ACHN (cell line): Measurements from ENCODE around the gene CACNA1F.

Source experiments
- DNase-seq: peaks from one replicate; pipeline ENCODE4 v3.0.0-alpha.2; 2015
- in situ Hi-C: cut with HindIII; loops from 2 replicates; pipeline ENCODE4 v1.10.0; 2017; ENCODE audit warnings: low sequenced_read_pairs, low pct_ligation_motif_present, low pct_unique_long_range_greater_than_20kb

The CACNA1F gene

DNA sequence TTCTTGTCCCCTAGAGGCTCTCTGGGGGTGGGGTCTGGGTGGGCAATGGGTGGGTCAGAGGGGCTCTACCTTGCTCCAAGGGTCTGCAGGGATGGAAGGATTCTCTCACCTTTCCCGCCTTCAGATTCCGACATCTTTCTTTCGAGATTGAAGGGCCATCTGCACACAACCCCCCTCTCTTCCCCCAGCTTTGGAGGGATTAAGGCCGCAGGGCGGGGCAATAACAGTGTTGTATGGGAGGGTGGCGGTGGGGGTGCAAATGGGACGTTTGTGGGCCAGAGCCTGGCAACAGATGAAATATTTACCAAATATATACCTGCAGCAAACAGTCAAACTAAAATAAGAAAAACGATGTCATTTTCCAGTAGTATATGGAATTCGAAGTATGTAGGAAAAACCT lies at the start of gene CACNA1F:
Gene CACNA1F, minus strand, starts transcription at position 165 of the 400 bp plus-strand sequence. Its CDS starts 31 bp downstream, at position 134.
- in situ Hi-C loops: no loop called here
- no peak for DNase-seq

DNA sequence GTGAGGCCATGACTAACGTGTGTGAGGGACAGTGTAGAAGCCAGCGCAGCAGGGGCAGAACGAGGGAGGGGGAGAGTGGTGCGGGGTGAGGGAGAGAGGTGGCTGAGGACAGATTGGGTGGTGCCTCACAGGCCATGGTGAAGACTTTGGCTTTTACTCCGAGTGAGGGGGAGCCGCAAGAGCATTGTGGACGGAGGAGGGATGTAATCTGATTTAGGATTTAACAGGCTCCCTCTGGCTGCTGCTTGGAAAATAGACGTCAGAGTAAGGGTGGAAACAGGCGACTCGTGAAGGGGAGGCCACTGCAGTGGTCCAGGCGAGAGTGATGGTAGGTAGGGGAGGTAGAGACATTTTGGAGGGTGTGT lies 49.5 kb upstream of the CACNA1F start:
- no peak for DNase-seq
- in situ Hi-C loops: no loop called here

DNA sequence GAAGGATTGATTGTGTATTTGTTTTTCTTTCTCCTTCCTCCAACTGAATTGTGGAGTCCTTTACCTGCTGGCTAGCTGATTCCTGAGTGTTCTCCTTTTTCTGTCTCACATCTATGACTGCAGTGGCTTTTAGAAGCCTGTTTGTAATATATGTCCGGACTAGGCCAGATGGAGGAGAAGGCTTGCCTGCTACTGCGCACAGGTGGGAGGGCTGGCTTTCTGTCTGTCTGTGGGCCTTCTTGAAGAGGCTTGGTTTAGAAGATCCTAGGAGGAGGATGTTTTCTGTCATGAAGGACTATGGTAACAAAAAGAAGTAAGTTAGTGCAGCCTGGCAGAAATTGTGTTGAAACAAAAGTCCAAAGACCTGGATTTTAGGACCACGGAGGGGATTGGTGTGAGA lies 44.9 kb upstream of the CACNA1F start:
- in situ Hi-C loops: no loop called here
- no peak for DNase-seq

DNA sequence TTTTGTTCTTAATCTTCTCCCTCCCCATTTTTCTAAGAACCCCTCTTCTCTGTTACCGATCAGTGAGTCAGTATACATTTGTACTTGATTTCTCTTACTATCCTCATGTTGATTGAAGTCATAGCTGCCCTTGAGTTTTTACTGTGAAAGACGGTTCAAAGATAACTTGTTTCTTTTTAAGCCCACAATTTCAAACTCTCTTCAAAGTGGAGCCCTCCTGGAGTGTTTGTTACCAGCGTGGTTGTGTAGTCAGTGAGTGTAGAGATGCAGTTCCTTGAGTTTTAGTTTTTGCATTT lies 44.3 kb upstream of the CACNA1F start:
- in situ Hi-C loops: no loop called here
- no peak for DNase-seq

DNA sequence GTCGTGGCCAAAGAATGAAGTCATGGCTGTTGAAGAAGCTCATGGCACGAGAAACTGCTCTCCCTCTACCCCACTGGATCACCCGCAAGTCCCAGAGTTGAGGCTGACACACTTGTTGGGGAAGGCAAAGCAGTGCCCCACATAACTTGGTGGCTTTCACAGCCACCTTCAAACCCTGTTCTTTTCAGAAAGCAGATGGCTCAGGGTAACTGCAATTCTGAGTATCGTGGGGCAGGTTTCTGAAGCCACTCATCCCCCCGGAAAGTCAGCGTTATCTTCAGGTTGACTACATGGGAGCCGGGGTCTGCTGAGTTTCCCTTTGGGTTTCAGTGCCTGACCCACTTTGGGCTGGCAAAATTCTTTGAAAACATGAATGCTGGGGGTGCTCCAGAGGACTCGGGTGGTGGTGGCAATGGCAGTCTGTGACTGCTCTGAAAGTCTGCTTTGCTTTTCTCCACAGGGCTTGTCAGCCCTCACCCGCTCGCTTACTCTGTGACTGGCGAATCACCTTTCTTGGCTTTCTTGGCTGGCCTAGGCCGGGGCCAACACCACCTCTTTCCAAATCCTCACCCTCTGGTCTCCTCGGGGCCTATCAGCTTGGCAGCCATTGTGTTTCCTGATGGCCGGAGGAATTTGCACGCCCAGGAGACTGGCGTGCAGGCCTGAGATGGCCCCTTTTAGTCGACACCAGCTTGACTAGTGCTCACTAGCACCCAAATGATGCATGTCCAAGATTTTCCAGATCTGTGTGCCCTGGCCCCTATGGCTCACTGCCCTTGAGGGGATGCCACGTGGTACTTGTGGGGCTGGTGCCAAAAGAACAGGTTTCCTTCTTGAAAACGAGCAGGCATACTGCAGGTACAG lies 43.8 kb upstream of the CACNA1F start:
- in situ Hi-C loops: no loop called here
- no peak for DNase-seq

DNA sequence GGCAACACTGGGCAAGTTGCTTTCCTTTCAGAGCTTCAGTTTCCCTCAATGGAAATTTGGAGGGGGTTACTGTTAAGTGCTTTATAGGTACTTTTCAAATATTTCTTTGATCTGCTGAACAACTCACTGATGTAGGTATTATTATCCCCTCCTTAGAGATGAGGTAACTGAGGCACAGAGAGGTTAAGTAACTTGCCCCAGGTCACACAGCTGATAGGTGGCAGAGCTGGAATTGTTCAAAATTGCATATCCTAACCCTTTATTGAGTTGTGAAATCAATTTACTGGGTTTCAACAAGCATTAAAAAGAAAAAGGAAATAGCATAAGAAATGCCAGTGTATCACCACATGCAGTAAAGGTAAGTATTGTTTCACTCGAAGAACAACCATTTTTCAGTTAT lies 43.1 kb upstream of the CACNA1F start:
- in situ Hi-C loops: no loop called here

DNA sequence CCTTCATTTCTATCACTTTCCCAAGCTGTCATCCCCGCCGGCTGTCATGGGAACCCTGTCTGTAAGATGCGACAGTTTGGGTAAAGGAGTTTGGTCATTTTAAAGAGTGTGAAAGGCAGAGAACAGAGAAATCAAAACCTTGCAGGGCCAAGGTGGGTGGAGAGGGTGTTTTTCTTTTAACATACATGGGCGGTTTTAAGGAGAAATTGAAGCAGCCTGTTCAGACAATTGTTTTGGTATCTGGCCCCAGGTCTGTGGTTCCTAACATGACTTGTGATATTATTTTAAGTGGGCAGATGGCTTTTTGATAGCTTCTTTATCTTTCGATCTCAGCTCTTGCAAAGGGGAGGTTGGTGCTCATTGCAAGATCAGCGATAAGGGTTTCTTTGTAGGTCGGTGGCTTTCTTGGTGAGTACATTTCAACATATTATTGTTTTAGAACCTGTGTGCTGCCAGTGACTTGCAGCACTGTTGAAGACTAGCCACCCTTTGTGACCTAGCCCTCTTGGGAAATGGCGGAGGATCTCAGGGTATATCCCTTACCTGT lies 40.1 kb upstream of the CACNA1F start:
- in situ Hi-C loops: no loop called here
- no peak for DNase-seq

More for the DNA sequence above, 43.1 kb upstream of the CACNA1F start:
- DNase-seq: no peak

DNA sequence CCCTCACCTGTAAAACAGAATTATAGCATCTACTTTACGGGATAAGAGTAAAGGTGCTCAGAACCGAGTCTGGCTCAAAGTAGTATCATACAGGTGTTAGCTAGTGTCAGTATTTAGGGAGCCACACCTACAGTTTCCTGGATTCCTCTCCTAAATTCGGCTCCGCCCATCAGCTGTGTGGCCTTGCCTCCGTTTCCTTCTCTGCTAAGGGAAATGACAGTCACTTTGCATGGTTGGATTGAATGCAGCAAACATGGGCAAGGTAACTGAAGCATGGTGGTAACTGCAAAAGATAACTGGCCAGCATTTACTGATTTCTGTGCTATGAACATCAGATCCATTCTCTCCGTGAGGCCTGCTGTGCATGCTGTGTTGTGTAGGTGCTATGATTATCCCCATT lies 39.3 kb upstream of the CACNA1F start:
- DNase-seq: no peak
- in situ Hi-C loops: no loop called here

DNA sequence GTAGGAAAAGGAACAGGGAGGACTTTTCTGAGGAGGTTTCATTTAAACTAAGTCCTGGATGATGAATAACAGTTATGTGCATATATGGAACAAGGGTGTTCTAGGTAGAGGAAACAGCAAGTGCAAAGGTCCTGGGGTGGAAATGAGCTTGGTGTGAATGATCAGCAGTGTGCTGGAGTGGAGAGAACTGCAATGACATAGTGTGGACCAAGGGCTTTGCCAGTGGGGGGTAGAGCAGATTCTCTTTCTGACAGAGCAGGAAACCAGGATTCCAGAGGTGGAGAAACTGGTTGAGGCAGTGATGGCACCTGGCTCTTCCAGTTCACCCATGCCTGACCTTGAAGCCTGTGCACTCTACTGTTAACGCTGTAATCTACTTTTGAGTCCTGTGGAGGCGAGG lies 38.2 kb upstream of the CACNA1F start:
- DNase-seq: no peak
- in situ Hi-C loops: no loop called here

DNA sequence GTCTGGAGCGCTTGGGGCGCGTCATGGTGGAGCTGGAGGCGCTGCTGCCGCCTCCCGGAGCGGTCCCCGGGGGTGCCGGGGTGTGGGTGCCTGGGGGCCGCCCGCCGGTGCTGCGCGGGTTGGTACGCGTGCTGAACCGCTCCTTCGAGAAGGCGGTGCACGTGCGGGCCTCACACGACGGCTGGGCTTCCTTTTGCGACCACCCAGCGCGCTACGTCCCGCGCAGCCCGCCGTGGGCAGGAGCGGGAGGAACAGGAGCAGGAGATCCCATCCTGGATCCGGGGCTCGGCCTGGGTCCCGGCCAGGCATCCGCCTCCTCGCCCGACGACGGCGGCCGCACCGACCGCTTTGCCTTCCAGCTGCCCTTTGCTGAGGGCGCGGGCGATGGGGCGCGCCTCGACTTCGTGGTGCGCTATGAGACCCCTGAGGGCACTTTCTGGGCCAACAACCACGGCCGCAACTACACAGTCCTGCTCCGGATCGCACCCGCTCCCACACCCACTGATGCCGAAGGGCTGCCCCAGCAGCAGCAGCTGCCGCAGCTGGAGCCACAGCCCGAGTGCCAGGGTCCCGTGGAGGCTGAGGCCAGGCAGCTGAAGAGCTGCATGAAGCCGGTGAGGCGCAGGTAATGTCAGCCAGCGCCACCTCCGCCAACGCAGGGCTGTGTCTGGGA lies 37.2 kb upstream of the CACNA1F start:
- DNase-seq: no peak
- in situ Hi-C loops: no loop called here

DNA sequence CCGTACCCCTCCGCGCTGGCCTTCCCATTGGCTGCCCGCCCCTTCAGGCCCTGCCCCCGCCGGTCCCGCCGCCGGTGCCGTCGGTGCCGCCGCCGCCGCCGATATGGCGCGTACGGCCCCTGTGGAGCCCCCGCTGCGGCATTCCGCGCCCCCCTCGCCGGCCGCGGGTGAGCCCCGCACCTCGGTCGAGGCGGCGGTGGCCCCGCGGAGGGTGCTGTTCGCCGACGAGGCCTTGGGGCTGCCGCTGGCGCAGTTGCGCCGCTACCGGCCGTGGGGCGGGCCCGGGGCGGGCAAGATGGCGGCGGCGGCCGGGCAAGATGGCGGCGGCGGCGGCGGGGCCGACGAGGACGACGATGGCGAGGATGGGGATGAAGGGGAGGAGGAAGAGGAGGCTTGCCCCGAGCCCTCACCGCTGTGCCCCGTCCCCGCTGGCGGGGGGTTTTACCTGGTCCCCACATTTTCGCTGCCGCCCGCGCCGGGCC lies 36.7 kb upstream of the CACNA1F start, which contains the start of gene PPP1R3F:
Gene PPP1R3F, plus strand, starts transcription at position 27 of the 482 bp plus-strand sequence. Its CDS starts 77 bp downstream, at position 104.
- in situ Hi-C loops: no loop called here
- no peak for DNase-seq

DNA sequence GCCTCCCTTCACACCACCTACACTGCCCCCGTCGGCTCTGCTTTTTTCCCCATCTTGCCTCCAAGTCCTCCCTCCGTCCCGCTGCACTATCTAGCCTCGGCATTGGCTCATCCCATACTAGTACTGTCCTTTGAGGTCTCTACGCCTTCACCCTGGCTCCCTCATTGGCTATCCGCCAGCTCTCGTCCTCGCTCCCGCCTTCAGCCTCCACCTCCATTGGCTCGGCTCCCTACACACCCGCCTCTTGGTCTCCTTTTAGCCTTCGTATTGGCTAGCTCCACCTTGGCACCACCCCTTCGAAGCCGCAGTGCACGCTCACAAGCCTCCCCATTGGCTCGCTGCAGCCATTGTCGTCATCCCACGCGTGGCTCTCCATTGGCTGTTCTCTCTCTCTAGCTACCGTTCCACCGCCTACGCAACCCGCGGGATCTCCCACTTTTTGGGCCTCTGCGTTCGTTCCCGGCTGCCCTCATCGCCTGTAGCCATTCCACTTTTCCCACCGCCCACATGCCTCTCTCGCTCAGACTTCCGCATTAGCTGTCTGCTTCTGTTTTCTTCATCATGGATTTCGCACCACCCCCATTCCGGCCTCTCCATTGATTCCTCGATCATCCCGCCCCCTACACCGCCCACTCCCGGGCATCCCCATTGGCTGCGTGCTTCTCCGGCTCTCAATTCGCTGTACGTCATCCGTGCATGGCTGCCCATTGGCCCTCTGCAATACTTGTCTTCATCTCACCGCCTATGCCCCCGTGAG lies 36.0 kb upstream of the CACNA1F start:
- in situ Hi-C loops: no loop called here

DNA sequence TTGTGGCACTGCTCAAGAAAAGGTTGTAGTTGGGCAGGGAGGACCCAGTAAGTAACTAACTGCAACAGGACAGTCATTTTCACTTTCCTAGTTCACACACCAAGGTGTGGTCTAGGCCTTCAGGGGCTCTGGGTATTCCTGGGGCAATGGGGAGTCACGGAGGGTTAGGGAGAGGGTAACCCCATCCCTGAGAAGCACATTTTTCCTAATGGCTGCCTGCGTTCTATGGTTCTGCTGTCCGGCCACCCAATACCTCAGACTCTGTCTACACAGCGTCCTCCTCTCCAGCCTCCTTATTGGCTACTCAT lies 35.5 kb upstream of the CACNA1F start:
- in situ Hi-C loops: no loop called here

More for the DNA sequence above, 36.0 kb upstream of the CACNA1F start:
- DNase-seq: peak; percentile 94

DNA sequence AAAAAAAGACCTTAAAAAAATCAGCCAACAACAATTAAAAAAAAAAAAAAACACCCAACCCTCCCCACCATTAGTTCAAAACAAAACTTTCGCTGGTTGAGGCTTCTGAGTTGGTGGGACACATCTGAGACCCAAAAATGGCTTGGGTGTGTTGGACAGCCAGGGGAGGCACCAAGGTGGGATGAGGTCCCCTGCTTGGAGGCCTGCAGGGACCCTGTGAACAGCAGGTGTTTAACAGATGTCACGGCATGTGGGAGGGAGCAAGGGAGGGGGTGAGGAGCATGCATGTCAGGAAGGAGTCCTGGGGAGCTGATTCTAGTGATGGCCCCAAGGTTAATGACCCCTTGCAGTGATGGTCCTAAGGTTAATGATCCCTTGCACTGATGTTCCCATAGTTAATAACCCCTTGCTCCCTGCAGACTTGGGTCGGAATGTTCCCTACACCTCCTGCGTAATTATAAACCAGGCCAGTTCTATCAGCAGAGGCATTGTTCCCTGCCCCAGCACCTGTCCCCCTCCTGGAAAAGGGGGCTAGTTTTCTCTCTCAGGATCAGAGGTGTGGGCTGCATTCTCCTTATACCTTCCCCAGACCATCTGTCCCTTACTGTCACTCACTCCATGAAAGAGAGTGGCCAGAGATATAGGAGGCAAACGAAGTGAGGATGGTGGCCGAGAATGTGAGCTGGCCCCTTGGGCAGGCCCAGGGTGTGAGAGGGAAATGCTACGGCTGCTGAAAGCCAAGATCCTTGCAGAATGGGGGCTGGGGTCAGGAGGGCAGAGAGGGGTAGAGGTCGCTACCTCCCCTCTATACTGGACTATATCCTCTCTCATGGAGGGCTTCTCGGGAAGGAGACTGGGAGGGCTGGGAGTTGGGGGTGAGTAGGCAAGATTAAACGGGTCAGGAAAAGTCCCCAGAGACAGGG lies 33.6 kb upstream of the CACNA1F start:
- in situ Hi-C loops: no loop called here
- no peak for DNase-seq

More for the DNA sequence above, 35.5 kb upstream of the CACNA1F start:
- no peak for DNase-seq

DNA sequence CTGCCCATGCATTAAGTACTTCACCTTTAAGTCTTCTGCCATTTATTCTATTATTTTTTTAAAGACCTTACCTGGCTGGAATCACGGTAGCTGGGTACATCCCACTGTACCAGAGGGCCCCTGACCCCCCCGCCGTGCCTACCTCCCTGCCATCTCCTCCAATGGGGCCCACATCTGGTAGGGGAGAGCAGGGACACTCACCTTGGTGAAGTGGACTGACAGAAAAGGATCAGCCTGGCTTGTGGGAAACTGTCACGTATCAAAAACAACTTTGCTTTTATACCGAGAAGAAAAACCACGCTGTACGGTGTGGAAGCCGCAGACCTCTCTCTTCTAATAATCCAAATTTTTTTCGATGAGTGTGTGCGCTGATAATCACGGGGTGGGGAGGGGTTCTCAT lies 31.3 kb upstream of the CACNA1F start, which contains the start of gene FOXP3:
Gene FOXP3, minus strand, starts transcription at position 251 of the 400 bp plus-strand sequence. CDS start 6,205 bp downstream, outside the sequence.
- no peak for DNase-seq
- in situ Hi-C loops: no loop called here

DNA sequence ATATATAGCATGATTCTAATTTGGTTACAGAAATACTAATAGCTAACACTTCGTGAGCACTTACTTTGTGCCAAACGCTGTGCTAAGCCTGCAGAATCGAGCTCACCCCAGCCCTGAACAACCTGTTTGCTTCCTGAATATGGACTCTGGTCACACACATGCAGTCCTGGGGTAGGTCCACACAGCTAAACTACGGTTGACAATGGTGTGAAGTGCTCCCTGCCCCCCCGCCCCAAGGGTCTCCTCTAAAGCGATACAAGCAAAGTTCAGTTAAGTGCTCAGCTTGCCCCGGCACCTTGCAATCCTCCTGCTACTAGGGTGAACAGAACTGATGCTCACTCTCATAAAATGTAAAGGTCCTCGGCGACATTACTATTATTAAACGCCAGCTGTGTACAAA lies 30.5 kb upstream of the CACNA1F start:
- in situ Hi-C loops: no loop called here
- DNase-seq: no peak

DNA sequence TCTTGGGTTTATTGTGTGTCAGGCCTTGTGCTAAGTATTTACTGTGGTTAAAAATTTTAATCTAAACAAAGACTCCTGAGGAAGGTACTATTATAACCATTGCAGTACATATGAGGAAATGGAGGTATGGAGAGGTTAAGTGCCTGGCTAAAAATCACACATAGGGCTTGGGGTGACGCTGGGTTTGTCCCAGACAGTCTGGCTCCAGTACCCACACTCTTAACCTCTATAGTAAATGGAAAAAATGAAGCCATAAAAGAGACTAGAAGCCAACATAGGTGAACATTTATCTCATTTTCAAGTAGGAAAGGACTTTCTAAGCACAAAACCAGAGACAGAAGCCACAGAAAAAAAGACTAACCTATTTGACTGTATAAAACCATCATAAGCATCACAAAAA lies 29.5 kb upstream of the CACNA1F start:
- in situ Hi-C loops: no loop called here
- DNase-seq: no peak
